Stimulated activated naive CD4-positive, alpha-beta T cell (primary cell): ENCODE data around the gene TMEM54.

Source experiments
- DNase-seq, 6 experiments: peaks; one replicate each; lab custom pipeline; 2025; lab: John Stamatoyannopoulos, UW

The TMEM54 gene

GRCh38 chr1:32864375-32865019, 36.7 kb downstream of the TMEM54 start:
- DNase-seq: no peak

- DNase-seq: no peak
Observed at GRCh38 chr1:32863881-32864245, 37.3 kb downstream of the TMEM54 start.

GRCh38 chr1:32863218-32863880, 37.8 kb downstream of the TMEM54 start:
- DNase-seq: no peak

GRCh38 chr1:32861904-32862695, 39.1 kb downstream of the TMEM54 start:
- no peak for DNase-seq

GRCh38 chr1:32860566-32860965, 40.6 kb downstream of the TMEM54 start:
- DNase-seq: no peak

GRCh38 chr1:32859915-32860314, 41.3 kb downstream of the TMEM54 start:
- no peak for DNase-seq

- no peak for DNase-seq
Observed at GRCh38 chr1:32858791-32859190, 42.4 kb downstream of the TMEM54 start.

- no peak for DNase-seq
Observed at GRCh38 chr1:32858136-32858535, 43.1 kb downstream of the TMEM54 start.

GRCh38 chr1:32855861-32856617, 45.1 kb downstream of the TMEM54 start:
- no peak for DNase-seq

- DNase-seq: no peak
Observed at GRCh38 chr1:32848354-32849063, 52.7 kb downstream of the TMEM54 start.
